ENCODE results near the gene OLFML3. TPM values are rescaled to one million over a fixed set of nuclear protein-coding genes. Genes with fewer than 3 reads are reported as not detected.
"Not testable (repeated sequence)": the region's sequence is repeated elsewhere in the genome, so short reads cannot be mapped to it uniquely, and the experiment has no call there.

Gene OLFML3
- total RNA-seq, 5 donors from 2014 or later (not counting 1 experiment from before 2014, with no cell fraction given): 0.23 to 1.2 (median 0.63) TPM

DNA sequence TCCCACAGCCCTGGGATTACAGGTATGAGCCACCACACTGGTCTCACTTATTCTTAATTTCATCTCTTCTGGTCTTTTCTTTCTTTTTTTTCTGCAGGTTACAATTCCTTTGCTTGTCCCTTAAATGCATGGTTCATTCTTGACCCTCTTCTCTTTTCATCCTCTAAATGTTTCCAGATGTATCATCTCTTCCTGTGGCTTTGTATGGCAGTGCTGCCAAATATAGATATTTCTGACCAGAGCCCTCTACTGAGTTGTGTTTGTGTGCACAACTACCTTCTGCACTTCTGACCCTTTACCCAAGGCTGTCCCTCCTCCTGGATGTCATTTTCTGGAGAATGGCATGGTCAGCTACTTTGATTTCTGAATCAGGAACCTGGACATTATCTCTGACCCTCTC, 32.5 kb downstream of the OLFML3 start:
- Mint-ChIP-seq H3K9me3 (no peaks in the 10 kb centered on the region), H3K27me3 (peaks cover 12 to 15% of the 10 kb centered on the region in 2 donors), H3K4me3 (no peak overlapping the region), H3K4me1 (no peaks in the 10 kb centered on the region), H3K27ac (no peak overlapping the region), H3K36me3 (no peaks in the 10 kb centered on the region)
- ChIA-PET CTCF (no interaction called here), POLR2A (interaction anchor here in 1 of 2 donors (0.5 kb wide), 1 partner anchor 12 kb away, joined by 5 read pairs; no protein-coding TSS in a partner anchor)
- peaks cover 0 to 4% of the 10 kb centered on the region in 2 experiments for H3K27me3 ChIP-seq (replicated peaks in 1 of 2; ENCODE audit: control insufficient read depth in 2 of 2, extremely low read depth in 1 of 2, insufficient read depth in 2 of 2, low read length in 1 of 2)
- H3K4me3 ChIP-seq (ENCODE audit: control insufficient read depth in 1 of 2, extremely low read depth in 1 of 2, low read length in 1 of 2): no peak overlapping the region
- H3K4me1 ChIP-seq (ENCODE audit: control insufficient read depth in 1 of 2, extremely low read depth in 1 of 2, insufficient read depth in 2 of 2, low read length in 2 of 2): no peaks in the 10 kb centered on the region
- no peak overlapping the region for H3K27ac ChIP-seq (ENCODE audit: low read length)
- no peaks in the 10 kb centered on the region for H3K36me3 ChIP-seq (ENCODE audit: control insufficient read depth in 2 of 2, extremely low read depth in 1 of 2, insufficient read depth in 1 of 2, low read length in 1 of 2)
- ATAC-seq (replicated peaks in 1 of 4): no peak
- H3K9me3 ChIP-seq: no peaks in the 10 kb centered on the region
- no peak for DNase-seq

DNA sequence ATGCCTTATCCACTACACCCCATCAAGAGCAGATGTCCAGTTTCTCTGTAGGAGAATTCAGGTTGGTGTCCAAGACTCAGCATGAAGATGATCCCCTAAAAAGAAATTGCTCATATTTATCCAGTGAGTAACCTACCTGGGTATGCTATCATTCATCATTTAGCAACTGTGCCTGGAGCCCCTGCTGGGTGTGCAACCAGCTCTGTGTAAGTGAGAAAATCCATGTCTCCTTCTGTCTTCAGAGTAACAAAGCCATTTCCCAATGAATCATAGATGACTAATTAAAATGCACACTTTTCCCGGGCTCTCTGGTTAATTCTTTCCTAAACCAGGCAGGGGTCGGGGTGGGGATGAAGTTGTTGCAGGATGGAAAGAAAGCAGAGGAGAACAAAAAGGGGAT, 35.8 kb downstream of the OLFML3 start:
- H3K27me3 Mint-ChIP-seq: peaks cover 12 to 15% of the 10 kb centered on the region in 2 donors
- H3K4me3 Mint-ChIP-seq: no peak overlapping the region
- H3K9me3 Mint-ChIP-seq: peaks cover 0 to 9% (median 0%) of the 10 kb centered on the region in 3 donors
- H3K27ac Mint-ChIP-seq: no peak overlapping the region
- no peaks in the 10 kb centered on the region for H3K4me1 ChIP-seq (ENCODE audit: control insufficient read depth in 1 of 2, extremely low read depth in 1 of 2, insufficient read depth in 2 of 2, low read length in 2 of 2)
- peaks cover 3% of the 10 kb centered on the region for H3K36me3 Mint-ChIP-seq
- no peaks in the 10 kb centered on the region for H3K36me3 ChIP-seq (ENCODE audit: control insufficient read depth in 2 of 2, extremely low read depth in 1 of 2, insufficient read depth in 1 of 2, low read length in 1 of 2)
- no peak for DNase-seq
- CTCF ChIA-PET: no interaction called here
- POLR2A ChIA-PET: no interaction called here
- ATAC-seq (replicated peaks in 1 of 4): no peak
- peaks cover 0 to 6% of the 10 kb centered on the region in 2 experiments for H3K27me3 ChIP-seq (replicated peaks in 1 of 2; ENCODE audit: control insufficient read depth in 2 of 2, extremely low read depth in 1 of 2, insufficient read depth in 2 of 2, low read length in 1 of 2)
- no peak overlapping the region for H3K4me3 ChIP-seq (ENCODE audit: control insufficient read depth in 1 of 2, extremely low read depth in 1 of 2, low read length in 1 of 2)
- no peaks in the 10 kb centered on the region for H3K9me3 ChIP-seq
- no peaks in the 10 kb centered on the region for H3K4me1 Mint-ChIP-seq
- H3K27ac ChIP-seq (ENCODE audit: low read length): no peak overlapping the region
- WGBS (ENCODE audit: insufficient coverage): 80% methylated on average over 1 of the region's 2 CpGs

DNA sequence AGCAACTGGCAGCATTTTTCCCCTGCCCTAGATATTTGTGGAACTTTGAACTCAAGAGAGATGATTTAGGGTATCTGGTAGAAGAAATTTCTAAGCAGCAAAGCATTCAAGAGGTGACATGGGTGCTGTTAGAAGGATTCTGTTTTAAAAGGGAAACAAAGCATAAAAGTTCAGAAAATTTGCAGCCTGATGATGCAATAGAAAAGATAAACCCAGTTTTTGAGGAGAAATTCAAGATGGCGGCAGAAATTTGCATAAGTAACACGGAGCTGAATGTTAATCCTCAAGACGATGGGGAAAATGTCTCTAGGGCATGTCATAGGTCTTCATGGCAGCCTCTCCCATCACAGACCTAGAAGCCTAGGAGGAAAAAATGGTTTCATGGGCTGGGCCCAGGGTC, 40.5 kb downstream of the OLFML3 start:
- H3K36me3 ChIP-seq (ENCODE audit: control insufficient read depth in 2 of 2, extremely low read depth in 1 of 2, insufficient read depth in 1 of 2, low read length in 1 of 2); H3K27ac Mint-ChIP-seq; ATAC-seq (replicated peaks in 1 of 4); CTCF ChIA-PET; H3K4me3 ChIP-seq (ENCODE audit: control insufficient read depth in 1 of 2, extremely low read depth in 1 of 2, low read length in 1 of 2); H3K27me3 ChIP-seq (replicated peaks in 1 of 2; ENCODE audit: control insufficient read depth in 2 of 2, extremely low read depth in 1 of 2, insufficient read depth in 2 of 2, low read length in 1 of 2); H3K9me3 Mint-ChIP-seq; H3K27ac ChIP-seq (ENCODE audit: low read length); H3K4me3 Mint-ChIP-seq; H3K9me3 ChIP-seq; H3K36me3 Mint-ChIP-seq; DNase-seq; H3K4me1 ChIP-seq (ENCODE audit: control insufficient read depth in 1 of 2, extremely low read depth in 1 of 2, insufficient read depth in 2 of 2, low read length in 2 of 2); H3K4me1 Mint-ChIP-seq: not testable (repeated sequence)
- H3K27me3 Mint-ChIP-seq: peaks cover 7 to 12% of the 10 kb centered on the region in 2 donors
- POLR2A ChIA-PET: interaction anchor here in 1 of 2 donors (0.6 kb wide), 1 partner anchor 19 kb away, joined by 6 read pairs; no protein-coding TSS in a partner anchor
- WGBS (ENCODE audit: insufficient coverage): no CpG with 5 or more reads among the region's 3 CpGs

DNA sequence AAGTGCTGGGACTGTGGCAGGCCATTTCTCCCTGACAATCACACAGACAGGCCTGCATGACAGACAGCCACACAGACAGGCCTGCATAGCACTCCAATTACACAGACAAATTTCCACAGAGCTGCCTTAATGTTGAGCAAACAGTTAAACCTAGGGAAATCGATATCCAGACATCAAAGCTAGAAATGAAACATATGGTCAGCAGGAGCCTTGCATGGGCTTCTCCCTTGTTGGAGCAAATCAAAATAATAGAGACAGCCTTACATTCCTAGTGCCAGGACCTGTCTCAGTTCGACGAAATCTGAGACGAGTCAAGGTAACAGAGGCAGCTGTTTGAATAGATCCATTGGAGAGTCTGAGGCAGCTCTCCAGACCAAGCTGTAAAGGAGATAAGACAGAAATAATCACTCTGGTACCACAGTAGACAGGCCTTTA, 42.4 kb downstream of the OLFML3 start:
- ATAC-seq (replicated peaks in 1 of 4): no peak

DNA sequence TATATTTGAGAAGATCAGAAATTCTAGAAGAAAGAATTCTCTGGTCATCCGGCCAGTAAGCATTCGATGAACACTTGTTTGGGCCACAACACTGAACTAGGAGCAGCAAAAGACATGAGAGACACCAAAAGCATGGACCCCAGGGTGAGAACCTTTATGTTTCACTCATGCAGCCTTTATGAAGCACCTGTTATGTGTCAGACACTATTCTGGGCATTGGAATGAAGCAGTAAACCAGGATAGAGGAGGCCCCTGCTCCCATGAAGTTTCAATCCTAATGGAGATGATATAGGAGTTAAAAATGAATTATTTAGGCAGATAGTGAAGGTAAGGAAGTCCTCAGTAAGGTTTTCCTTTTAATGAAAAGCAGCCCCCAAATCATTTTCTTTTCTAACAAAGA, 43.6 kb downstream of the OLFML3 start:
- ATAC-seq (replicated peaks in 1 of 4) (no peak), DNase-seq (no peak)
- Histone ChIP-seq H3K4me1 (ENCODE audit: control insufficient read depth in 1 of 2, extremely low read depth in 1 of 2, insufficient read depth in 2 of 2, low read length in 2 of 2) (no peaks in the 10 kb centered on the region), H3K36me3 (ENCODE audit: control insufficient read depth in 2 of 2, extremely low read depth in 1 of 2, insufficient read depth in 1 of 2, low read length in 1 of 2) (no peaks in the 10 kb centered on the region), H3K4me3 (ENCODE audit: control insufficient read depth in 1 of 2, extremely low read depth in 1 of 2, low read length in 1 of 2) (no peak overlapping the region), H3K27me3 (replicated peaks in 1 of 2; ENCODE audit: control insufficient read depth in 2 of 2, extremely low read depth in 1 of 2, insufficient read depth in 2 of 2, low read length in 1 of 2) (peaks cover 0 to 6% of the 10 kb centered on the region in 2 experiments), H3K9me3 (no peaks in the 10 kb centered on the region), H3K27ac (ENCODE audit: low read length) (no peak overlapping the region)
- peaks cover 3% of the 10 kb centered on the region for H3K36me3 Mint-ChIP-seq
- peaks cover 0 to 3% of the 10 kb centered on the region in 2 donors for H3K27me3 Mint-ChIP-seq
- no peak overlapping the region for H3K27ac Mint-ChIP-seq
- POLR2A ChIA-PET: no interaction called here
- H3K9me3 Mint-ChIP-seq: peaks cover 0 to 9% (median 0%) of the 10 kb centered on the region in 3 donors
- H3K4me3 Mint-ChIP-seq: no peak overlapping the region
- no peaks in the 10 kb centered on the region for H3K4me1 Mint-ChIP-seq
- CTCF ChIA-PET: no interaction called here
- WGBS (ENCODE audit: insufficient coverage): 67% methylated on average over 2 of the region's 2 CpGs

More for the DNA sequence above, 42.4 kb downstream of the OLFML3 start:
- Histone ChIP-seq H3K9me3 (no peaks in the 10 kb centered on the region), H3K4me1 (ENCODE audit: control insufficient read depth in 1 of 2, extremely low read depth in 1 of 2, insufficient read depth in 2 of 2, low read length in 2 of 2) (no peaks in the 10 kb centered on the region), H3K27ac (ENCODE audit: low read length) (no peak overlapping the region), H3K36me3 (ENCODE audit: control insufficient read depth in 2 of 2, extremely low read depth in 1 of 2, insufficient read depth in 1 of 2, low read length in 1 of 2) (no peaks in the 10 kb centered on the region), H3K27me3 (replicated peaks in 1 of 2; ENCODE audit: control insufficient read depth in 2 of 2, extremely low read depth in 1 of 2, insufficient read depth in 2 of 2, low read length in 1 of 2) (peaks cover 0 to 6% of the 10 kb centered on the region in 2 experiments), H3K4me3 (ENCODE audit: control insufficient read depth in 1 of 2, extremely low read depth in 1 of 2, low read length in 1 of 2) (no peak overlapping the region)
- 96% methylated on average over 3 of the region's 4 CpGs for WGBS (ENCODE audit: insufficient coverage)
- no peak for DNase-seq
- CTCF ChIA-PET: no interaction called here
- Mint-ChIP-seq H3K27me3 (peaks cover 0 to 3% of the 10 kb centered on the region in 2 donors), H3K27ac (no peak overlapping the region), H3K4me1 (no peaks in the 10 kb centered on the region), H3K36me3 (peaks cover 3% of the 10 kb centered on the region), H3K9me3 (peaks cover 0 to 9% (median 0%) of the 10 kb centered on the region in 3 donors), H3K4me3 (no peak overlapping the region)
- POLR2A ChIA-PET: no interaction called here

DNA sequence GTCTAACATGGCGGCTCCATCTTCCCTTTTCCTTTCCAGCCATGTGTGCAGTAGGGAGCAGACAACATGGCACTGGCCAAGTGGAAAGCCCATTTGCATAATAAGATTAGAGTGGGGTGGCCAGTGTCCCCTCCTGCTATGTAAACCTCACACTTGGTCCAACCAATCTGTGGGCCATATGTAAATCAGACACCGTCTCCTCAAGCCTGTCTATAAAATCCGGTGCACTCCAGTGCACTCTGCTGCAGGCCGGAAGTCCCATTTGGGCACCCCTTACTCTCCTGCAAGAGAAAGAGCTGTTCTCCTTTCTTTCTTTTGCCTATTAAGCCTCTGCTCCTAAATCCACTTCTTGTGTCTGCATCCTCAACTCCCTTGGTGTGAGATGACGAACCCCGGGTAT, 44.1 kb downstream of the OLFML3 start:
- Mint-ChIP-seq H3K4me1 (no peaks in the 10 kb centered on the region), H3K9me3 (peaks cover 0 to 9% (median 0%) of the 10 kb centered on the region in 3 donors), H3K36me3 (peaks cover 3% of the 10 kb centered on the region), H3K27ac (no peak overlapping the region), H3K27me3 (peaks cover 0 to 3% of the 10 kb centered on the region in 2 donors), H3K4me3 (no peak overlapping the region)
- POLR2A ChIA-PET: interaction anchor here (0.6 kb wide), 3 partner anchors 11 to 981 kb away, joined by 4 to 7 read pairs (median 5); no protein-coding TSS in a partner anchor
- H3K4me1 ChIP-seq (ENCODE audit: control insufficient read depth in 1 of 2, extremely low read depth in 1 of 2, insufficient read depth in 2 of 2, low read length in 2 of 2): no peaks in the 10 kb centered on the region
- no peak for ATAC-seq (replicated peaks in 1 of 4)
- no peak overlapping the region for H3K27ac ChIP-seq (ENCODE audit: low read length)
- no peaks in the 10 kb centered on the region for H3K36me3 ChIP-seq (ENCODE audit: control insufficient read depth in 2 of 2, extremely low read depth in 1 of 2, insufficient read depth in 1 of 2, low read length in 1 of 2)
- H3K27me3 ChIP-seq (replicated peaks in 1 of 2; ENCODE audit: control insufficient read depth in 2 of 2, extremely low read depth in 1 of 2, insufficient read depth in 2 of 2, low read length in 1 of 2): peaks cover 0 to 6% of the 10 kb centered on the region in 2 experiments
- WGBS (ENCODE audit: insufficient coverage): 96% methylated on average over 3 of the region's 6 CpGs
- H3K4me3 ChIP-seq (ENCODE audit: control insufficient read depth in 1 of 2, extremely low read depth in 1 of 2, low read length in 1 of 2): no peak overlapping the region
- no peak for DNase-seq
- H3K9me3 ChIP-seq: no peaks in the 10 kb centered on the region
- CTCF ChIA-PET: no interaction called here
